Lower leg skin (tissue), 4 donors: Measurements from ENCODE around the gene TAB3. TPM values are rescaled to one million over a fixed set of nuclear protein-coding genes. Genes with fewer than 3 reads are reported as not detected.

Experiments used
- DNase-seq, 2 donors: peaks; one replicate each; pipeline ENCODE4 v3.0.0-alpha.2; 2019; ENCODE audit warnings: low spot score in 2 of 2
- H3K4me3 ChIP-seq: fragments of 200-600 bp; sonication (generic); 2 replicates; pipeline ENCODE4 v1.5.1; 2017; ENCODE audit warnings: mild to moderate bottlenecking, low read depth; ENCODE audit not compliant: poor library complexity, severe bottlenecking
- CTCF ChIP-seq, 3 donors: fragments of 450-650 bp; IDR thresholded peaks; one replicate each; pipeline ENCODE4 v1.5.1; 2016; ENCODE audit warnings: antibody characterized with exemption in 3 of 3, mild to moderate bottlenecking in 3 of 3, moderate library complexity in 2 of 3
- POLR2A ChIP-seq, 2 donors: fragments of 450-650 bp; IDR thresholded peaks; one replicate each; pipeline ENCODE4 v1.6.1; 2016 to 2017; ENCODE audit warnings: antibody characterized with exemption in 2 of 2, mild to moderate bottlenecking in 1 of 2, moderate library complexity in 1 of 2
- WGBS, 2 donors: methylation state at CpG; one replicate each; pipeline ENCODE4 v1.1.5; 2018; 5-methylcytosine and 5-hydroxymethylcytosine counted together
- intact Hi-C: fragments of 100-400 bp; cut with DNase I; formaldehyde crosslinking; loops from one replicate; pipeline ENCODE4 v1.15.0; 2023; ENCODE audit warnings: low total_unique reads
- total RNA-seq, 4 donors: library from RNA; depleted of rRNA; stranded (reverse); fragments of >200 nt; gene quantifications; one replicate each; pipeline ENCODE4 v1.1.0, GENCODE V29; 2016

Gene TAB3
- total RNA-seq, 4 donors from 2014 or later: 33.6 to 42.5 (median 39.3) TPM

- TF ChIP-seq POLR2A (IDR thresholded peaks at IDR 0.05) (no peak), CTCF (IDR thresholded peaks at IDR 0.05) (no peak)
- 65 to 67% methylated on average over 2 of the region's 2 CpGs for WGBS, 2 donors
- no peak for DNase-seq
- intact Hi-C loops: no loop called here
- no peak overlapping the region for H3K4me3 ChIP-seq
Measured at GRCh38 chrX:30883138-30883537, 5.9 kb downstream of the TAB3 start.

GRCh38 chrX:30881797-30882196 lies 7.3 kb downstream of the TAB3 start:
- H3K4me3 ChIP-seq: no peak overlapping the region
- no peak for DNase-seq
- WGBS, 2 donors: 84 to 90% methylated on average over 1 of the region's 1 CpG
- intact Hi-C loops: no loop called here
- TF ChIP-seq CTCF (IDR thresholded peaks at IDR 0.05) (no peak), POLR2A (IDR thresholded peaks at IDR 0.05) (no peak)

- no peak for TF ChIP-seq POLR2A (IDR thresholded peaks at IDR 0.05)
- no peak for TF ChIP-seq CTCF (IDR thresholded peaks at IDR 0.05)
- intact Hi-C loops: no loop called here
- H3K4me3 ChIP-seq: no peak overlapping the region
- WGBS, 2 donors: 50 to 86% methylated on average over 1 of the region's 1 CpG
- DNase-seq: no peak
Measured at GRCh38 chrX:30881390-30881789, 7.7 kb downstream of the TAB3 start.

GRCh38 chrX:30880058-30880457 lies 9.0 kb downstream of the TAB3 start:
- no peak for DNase-seq
- WGBS, 2 donors: 65 to 67% methylated on average over 3 of the region's 3 CpGs
- intact Hi-C loops: no loop called here

GRCh38 chrX:30876367-30876766 lies 12.7 kb downstream of the TAB3 start:
- no peak overlapping the region for H3K4me3 ChIP-seq
- no peak for TF ChIP-seq CTCF (IDR thresholded peaks at IDR 0.05)
- no peak for TF ChIP-seq POLR2A (IDR thresholded peaks at IDR 0.05)
- no peak for DNase-seq
- intact Hi-C loops: no loop called here
- WGBS, 2 donors: 82 to 86% methylated on average over 6 of the region's 6 CpGs

More at GRCh38 chrX:30880058-30880457, 9.0 kb downstream of the TAB3 start:
- TF ChIP-seq POLR2A (IDR thresholded peaks at IDR 0.05): no peak
- TF ChIP-seq CTCF (IDR thresholded peaks at IDR 0.05): no peak
- no peak overlapping the region for H3K4me3 ChIP-seq

GRCh38 chrX:30875957-30876356 lies 13.1 kb downstream of the TAB3 start:
- intact Hi-C loops: no loop called here
- no peak overlapping the region for H3K4me3 ChIP-seq
- DNase-seq: no peak
- WGBS, 2 donors: 67% methylated on average over 3 of the region's 3 CpGs
- TF ChIP-seq POLR2A (IDR thresholded peaks at IDR 0.05) (no peak), CTCF (IDR thresholded peaks at IDR 0.05) (no peak)
